HG02642 (cell line): ENCODE data around the gene FUT8.
A peak's percentile ranks its signal among the peaks of the same experiment; 100 is the strongest.
"Not testable (repeated sequence)": the region's sequence is repeated elsewhere in the genome, so short reads cannot be mapped to it uniquely, and the experiment has no call there.

Experiments used
- ATAC-seq: cut with Tn5 transposase; IDR thresholded peaks from one replicate; pipeline ENCODE4 v1.9.1; 2021; ENCODE audit warnings: mild to moderate bottlenecking; ENCODE audit not compliant: unreplicated experiment, poor library complexity

Gene FUT8

DNA sequence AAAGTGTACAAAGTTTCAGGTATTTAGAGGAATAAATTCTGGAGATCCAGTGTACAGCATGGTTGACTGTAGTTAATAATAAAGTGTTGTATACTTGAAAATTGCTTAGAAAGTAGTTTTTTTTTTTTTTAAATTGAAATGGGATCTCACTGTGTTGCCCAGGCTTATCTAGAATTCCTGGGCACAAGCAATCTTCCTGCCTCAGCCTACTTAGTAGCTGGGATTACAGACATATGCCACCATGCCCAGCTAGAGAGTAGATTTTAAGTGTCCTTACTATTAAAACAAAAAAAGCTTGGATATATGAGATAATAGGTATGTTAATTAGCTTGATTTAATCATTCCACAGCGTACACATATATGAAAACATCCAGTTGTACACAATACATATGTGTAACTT, 27.7 kb downstream of the FUT8 start:
- no peak for ATAC-seq

DNA sequence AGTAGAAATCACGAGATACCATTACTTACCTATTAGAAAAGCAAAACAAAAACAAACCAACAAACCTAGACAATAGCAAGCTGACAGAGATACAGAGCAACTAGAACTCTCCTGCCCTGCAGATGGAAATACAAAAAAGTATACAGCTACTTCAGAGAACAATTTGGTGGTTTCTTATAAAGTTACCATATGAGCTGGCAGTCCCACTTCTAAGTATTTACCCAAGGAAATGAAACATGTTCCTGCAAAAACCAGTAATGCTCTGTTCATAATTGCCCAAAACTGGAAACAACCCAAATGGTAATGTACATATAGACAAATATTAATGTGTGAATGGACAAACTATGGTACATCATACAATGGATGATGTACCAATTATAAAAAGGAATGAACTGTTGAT, 31.7 kb downstream of the FUT8 start:
- ATAC-seq = no peak

DNA sequence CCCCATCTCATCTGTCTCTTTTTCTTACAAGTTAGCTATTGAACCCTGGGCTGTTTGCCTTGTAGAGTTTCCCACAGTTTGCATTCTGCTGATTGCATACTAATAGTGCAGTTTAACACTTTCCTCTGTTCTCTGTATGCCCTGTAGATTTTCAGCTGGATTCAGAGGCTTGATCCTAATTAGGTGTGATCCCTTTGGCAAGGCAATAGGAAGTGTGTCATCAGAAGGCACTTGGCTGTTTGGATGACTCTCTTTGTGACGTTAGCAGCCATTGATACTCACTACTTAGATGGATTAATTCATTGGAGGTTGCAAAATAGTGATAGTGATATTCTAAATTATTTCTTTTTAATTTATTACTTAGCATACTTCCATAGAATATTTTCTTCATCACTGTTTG, 33.6 kb downstream of the FUT8 start:
- no peak for ATAC-seq

DNA sequence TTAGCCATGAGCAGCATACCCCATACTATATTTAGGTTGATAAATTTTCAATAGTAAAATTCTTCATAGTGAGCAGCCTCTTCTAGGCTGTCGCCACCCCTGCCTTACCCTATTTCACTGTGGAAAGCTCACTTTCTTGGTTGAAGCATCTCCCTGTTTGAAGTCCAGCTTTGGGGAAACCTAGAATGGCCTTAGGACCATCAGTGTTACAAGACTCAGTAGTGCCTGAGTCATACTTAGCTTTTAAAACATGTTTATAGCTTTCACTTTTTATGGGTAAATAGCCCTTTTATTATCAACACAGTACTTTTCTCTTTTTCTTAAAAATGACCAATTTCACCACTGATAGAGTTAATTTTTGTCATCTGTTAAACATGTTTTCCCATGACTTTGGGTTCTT, 37.1 kb downstream of the FUT8 start:
- ATAC-seq = no peak

DNA sequence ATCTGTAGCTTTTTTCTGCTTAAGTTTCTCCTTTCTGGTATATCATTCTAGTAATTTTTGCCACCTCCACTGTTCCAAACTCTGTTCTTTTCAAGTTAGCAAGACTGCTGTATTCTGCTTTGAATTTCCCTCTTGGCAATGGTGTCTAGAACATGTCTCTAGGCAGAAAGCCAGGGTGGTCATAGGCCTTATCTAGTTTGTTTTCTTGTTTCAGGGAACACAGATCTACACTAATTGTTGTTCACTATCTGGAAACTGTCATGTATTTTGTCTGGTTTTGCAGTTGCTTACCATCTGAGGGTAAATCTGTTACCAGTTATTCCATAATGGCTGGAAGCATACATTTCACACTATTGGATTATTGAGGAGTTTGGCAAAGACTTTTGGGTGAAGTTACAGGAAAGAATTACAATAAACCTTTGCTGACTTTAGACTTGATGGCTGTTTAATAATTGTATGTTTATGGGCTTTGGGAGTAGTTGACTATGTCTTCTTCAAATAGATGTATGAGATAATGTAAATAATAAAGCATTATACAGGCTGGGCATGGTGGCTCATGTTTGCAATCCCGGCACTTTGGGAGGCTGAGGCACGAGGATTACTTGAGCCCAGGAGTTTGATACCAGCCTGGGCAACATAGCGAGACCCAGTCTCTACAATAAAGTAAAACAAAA, 41.4 kb downstream of the FUT8 start:
- no peak for ATAC-seq

DNA sequence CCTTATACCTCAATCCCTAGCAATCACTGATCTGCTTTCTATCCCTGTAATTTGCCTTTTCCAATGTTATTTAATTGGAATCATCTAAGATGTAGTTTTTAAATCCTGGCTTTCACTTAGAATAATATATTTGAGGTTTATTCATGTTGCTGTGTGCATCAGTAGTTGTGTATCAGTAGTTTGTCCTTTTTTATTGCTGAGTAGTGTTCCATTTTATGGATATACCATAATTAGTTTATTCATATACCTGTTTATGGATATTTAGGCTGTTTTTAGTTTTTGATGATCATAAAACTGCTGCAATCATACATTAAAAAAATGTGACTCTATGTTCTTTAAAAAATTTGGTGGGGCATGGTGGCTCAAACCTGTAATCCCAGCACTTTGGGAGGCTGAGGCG, 43.7 kb downstream of the FUT8 start:
- no peak for ATAC-seq

DNA sequence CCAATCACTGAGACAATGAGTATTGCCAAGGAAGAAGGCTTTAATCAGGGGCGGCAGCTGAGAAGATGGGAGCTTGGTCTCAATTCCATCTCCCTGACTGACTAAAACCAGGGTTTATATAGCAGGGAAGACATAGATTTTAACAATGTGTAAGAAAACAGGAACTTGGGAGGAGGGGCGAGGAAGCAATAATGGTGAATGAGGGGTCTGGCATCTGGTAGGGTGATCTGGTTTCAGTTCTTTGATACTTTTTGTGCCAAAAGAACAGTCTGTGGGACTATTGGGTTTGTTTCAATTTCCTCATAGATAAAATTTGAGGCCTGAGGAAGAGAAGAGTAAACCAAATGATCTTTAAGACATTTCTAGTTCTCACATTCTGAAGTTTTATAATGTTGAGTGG, 49.2 kb downstream of the FUT8 start:
- ATAC-seq = peak; percentile 34

DNA sequence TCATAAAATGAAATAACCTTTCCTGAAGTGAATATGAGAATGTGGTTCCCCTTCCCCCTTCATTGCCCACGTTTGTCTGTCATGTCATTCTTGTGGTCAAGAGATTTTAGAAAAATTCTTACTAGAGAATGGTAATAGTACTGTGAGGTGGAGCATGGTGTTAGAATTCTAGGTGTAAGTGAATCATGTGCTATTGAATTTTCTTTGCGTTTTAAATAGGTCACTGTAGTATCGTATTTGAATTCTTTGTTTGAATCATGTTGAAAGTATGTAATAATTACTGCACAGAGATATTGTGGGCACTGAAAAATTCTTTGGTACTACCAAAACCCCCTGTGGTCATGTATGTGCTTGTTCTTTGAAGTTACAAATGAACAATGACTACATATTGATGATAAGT, 49.9 kb downstream of the FUT8 start:
- ATAC-seq = peak; percentile 74

DNA sequence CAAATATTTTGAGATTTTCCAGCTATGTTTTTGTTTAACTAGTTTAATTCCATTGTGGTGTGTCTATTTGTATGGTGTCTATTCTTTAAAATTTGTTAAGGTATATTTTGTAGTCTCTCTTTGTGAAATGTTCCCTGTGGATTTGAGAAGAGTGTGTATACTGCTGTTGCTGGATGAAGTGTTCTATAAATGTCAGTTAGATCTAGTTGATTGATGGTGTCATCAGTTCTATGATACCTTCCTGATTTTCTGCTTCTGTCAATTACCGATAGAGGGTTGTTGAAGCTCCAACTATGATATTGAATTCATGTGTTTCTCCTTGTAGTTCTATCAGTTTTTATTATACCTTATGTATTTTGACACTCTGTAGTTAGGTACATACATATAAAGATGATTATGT, 53.1 kb downstream of the FUT8 start:
- ATAC-seq = no peak

DNA sequence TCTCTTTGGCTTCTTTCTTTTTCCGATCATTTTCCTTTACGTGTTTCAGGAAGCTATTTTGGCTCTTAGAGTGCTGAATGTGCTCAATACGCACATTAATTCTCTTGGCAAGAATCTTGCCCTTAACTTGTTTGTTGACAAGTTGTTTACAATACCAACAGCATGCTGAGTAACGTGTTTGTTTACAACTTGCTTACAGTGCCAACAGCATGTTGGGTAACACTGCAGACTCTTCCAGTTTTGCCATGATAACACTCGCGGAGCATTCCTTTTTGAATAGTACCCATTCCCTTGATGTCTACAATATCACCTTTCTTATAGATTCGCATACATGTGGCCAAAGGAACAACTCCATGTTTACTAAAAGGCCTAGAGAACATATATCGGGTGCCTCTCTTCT, 55.4 kb downstream of the FUT8 start:
- ATAC-seq = not testable (repeated sequence)

DNA sequence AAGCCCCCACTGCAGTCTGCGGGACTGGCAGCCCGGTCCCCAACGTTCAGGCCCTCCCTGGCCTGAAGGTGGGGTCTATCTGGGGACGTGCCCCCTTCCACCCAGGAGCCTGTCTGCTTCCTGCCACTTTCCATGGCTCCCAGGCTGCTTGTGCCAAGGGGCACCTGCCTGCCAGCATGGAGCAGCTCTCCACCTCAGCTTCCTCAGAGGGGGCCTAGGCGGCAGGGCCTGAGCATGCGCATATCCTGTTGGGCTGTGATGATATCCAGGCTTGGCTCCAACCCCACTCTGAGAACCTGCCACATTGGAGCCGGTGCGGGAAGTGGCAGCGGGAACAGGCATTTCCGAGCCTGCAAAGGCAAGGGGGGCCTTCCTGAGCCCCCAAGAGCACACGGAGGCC, 57.4 kb downstream of the FUT8 start:
- no peak for ATAC-seq

DNA sequence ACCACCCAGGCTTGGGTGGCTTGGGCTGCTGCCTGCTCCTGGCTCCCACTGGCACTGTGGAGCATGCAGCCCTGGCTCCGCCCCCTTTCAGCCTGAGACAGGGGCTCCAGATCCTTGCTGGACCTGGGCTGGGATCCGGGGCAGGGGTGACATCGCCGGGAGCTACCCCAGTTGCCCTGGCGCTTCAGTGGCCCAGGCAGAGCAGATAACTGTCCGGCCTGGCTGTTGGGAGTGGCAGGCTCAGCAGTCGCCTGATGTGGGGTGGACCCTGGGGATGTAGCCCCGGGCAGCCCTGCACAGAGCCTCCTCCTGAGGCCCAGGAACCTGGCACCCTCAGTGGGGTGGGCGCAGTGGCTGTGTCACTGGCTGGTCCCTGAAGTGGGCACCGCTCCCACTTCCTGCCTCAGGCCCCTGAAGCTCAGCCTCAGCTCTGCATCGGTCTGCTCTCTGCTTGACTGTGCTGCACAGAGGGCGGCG, 57.9 kb downstream of the FUT8 start:
- ATAC-seq = peak; percentile 36

DNA sequence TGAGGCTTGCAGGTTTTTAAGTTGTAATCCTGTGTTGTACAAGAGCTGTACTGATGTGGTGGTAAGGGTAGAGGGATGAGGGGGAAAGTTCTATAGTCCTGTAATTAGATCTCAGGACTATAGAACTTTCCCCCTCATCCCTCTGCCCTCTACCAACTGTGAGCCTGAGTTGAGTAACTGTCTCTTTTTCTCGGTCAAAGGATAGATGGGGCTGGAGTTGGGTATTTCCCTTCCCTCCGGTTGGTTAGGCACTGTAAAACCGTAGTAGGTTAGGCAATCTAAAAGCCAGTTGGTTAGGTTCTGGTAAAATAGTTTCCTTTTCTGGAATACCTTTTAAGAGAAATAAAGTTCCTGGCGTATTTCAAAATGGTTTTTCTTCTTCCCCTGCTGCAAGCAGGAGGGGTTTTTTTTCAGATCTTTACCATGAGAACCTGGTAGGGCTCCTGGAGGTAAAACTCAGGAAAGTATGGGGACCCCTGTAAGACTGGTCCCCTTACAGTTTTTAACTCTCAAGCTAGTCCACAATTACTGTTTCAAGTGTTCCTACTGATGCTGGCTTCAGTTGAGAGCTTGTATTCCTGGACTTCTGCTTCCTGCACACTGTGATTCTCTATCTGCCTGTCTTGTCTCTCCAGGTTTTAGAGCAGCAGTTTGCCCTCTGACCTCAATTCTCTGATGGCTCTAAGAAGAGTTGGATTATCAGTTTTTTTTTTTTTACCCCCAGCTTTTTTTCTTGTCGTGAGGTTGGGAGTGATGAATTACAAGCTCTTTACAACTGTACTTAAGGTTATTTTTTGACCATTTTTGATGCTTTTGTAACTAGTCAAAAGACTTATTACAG, 58.7 kb downstream of the FUT8 start:
- peak; percentile 78 for ATAC-seq

DNA sequence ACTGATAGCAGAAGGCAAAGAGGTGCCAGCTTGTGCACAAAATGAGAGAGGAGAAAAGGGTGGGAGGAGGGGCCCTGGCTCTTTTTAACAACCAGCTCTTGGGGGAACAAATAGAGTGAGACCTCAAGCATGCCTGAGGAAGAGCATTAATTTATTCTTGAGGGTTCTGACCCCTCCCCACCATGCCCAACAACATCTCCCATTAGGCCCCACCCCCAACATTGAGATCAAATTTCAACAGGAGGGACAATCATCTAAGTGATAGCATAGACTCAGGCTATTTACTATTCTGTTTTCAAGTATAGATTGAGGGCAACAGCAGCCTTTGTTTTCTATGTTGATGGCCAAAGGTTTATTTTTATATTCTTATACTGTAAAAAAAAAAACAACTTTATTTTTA, 59.7 kb downstream of the FUT8 start:
- ATAC-seq = no peak

DNA sequence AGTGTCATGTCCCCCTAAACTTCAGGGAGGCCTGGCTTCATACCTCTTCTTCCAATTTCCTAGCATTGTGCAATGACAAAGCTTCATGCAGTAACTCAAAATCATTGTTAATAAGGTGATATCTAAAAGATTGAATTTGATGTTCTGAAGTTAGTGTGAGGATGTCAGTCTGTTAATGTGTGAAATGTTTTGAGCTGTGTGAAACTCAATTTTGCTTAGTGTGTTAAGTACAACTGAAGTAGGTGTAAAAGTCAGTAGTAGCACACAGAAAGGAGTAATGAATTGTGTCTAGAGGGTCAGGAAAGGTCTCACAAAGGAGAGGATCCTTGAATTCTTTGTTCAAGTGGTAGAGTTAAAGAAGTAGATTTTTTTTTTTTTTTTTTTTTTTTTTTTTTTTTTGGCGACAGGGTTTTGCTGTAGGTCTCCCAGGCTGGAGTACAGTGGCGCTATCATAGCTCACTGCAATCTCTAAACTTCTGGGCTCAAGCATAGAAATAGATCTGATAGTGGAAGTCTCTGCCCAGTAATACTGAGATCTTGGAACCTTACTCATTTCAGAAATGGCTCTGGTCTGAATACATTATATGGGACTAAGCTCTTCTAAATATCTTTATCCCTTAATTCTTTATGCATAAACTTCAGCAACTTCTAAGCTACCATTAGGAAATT, 63.9 kb downstream of the FUT8 start:
- ATAC-seq = peak; percentile 88

DNA sequence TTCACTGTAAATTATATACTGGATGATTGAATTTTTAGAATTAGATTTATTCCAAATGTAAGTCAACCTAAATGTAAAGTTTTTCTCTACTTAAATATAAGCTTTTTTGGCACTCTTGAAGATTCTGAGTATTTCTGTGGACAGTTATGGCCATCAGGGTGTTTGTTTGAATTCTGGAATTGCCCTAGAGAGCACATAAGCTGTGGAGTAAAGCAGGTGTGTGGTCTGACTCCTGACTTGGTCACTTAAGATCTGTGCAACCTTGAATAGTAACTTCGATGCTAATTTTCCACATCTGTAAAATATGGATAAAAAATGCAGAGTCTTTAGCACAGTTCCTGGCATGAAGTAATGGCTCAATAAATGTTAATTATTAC, 64.4 kb downstream of the FUT8 start:
- ATAC-seq = peak; percentile 37

DNA sequence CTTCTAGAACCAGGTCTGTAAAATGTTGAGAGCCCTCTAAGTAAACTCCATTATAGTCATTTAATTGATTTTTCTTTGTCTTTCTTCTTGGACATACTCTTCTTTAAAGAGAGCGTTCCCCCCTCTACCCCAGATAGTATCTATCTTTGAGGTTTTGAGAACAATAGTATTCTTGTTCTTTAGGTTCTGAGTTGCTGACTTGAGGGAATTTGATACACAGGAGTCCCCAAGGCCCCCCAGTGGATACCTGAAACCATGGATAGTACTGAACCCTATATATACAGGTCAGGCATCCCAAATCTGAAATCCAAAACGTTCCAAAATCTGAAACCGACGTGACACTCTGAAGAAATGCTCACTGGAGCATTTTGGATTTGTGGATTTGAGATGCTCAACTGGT, 65.5 kb downstream of the FUT8 start:
- no peak for ATAC-seq

DNA sequence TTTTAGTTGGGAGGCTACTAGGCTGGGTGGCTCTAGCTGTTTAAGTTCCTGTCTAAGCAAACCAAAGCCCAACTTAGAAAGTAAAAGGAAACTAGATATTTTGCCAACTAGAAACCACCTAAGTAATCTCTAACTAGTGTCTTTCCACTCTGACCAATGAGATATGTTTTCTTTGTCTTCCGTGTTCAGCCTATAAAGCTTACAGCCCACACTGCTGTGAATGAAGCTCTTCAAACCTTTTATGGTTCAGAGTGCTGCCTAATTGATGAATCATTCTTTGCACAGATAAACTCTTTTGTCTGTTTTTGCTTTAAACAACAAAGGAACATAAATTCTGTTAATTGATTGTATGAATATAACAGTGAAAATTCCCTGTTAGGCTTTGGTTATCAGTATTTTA, 66.1 kb downstream of the FUT8 start:
- ATAC-seq = no peak

DNA sequence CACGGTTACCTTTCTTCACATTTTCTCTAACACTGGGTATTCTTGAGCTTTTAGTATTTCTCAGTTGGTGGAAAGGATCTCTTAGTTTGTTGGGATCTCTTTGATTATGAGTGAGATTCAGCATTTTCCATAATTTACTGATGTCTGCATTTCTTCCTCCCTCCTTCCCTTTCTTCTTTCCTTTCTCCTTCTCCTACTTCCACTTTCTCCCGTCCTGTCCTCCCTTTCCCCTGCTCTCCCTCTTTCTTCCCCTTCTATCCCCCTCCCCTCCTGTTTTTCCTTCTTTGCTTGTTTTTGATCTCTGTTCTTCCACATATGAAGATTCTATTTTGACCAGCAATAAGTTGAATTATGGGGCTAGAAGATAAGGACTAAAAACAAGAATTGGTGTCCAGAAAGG, 66.9 kb downstream of the FUT8 start:
- no peak for ATAC-seq

DNA sequence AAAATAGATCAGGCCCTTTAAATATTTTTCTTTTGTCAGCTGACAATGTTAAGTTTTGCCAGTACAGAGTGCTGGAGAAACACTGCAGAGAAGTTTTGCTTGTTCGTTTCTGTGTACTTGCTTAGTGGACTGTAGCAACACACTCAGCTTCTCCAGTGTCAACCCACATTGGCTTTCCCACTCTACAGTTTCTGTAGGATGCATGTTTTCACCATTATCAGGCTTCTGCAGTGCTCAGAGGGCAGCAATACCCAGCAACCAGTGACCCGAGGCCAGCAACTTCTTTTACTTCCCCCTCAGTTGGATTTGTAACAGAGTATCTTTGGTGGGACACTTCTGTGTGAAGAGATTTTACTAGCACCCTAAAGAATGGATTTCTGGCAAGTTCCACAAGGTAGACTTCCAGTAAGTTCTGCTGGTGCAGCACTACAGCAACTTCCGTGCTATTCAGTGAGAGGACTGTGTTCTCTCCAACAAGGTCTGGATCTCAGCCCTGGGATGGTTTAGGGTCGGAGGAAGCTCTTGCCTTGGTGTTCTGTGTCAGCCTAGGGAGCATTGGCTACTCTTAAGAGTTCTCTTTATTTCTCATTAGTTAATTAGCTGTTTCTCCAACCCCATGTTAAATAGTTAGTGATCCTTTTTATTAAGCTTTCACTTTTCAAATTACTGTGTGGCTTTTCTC, 70.4 kb downstream of the FUT8 start:
- ATAC-seq = no peak

DNA sequence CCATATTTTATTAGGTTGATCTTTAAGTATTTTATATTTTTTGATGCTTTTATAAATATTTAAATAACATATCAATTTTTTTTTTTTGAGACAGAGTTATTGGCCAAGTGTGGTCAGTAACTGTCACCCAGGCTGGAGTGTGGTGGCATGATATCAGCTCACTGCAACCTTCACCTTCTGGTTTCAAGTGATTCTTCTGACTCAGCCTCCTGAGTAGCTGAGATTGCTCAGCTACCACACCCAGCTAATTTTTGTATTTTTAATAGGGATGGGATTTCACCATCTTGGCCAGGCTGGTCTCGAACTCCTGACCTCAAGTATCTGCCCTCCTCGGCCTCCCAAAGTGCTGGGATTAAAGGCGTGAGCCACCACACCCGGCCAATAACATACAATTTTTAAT, 71.1 kb downstream of the FUT8 start:
- ATAC-seq = no peak
